Measurements from ENCODE around the gene NXPH2. TPM values are rescaled to one million over a fixed set of nuclear protein-coding genes. Genes with fewer than 3 reads are reported as not detected.

NXPH2 gene
- total and polyA plus RNA-seq, 2 donors (not counting 3 experiments of a cell fraction or from before 2014, with no cell fraction given) = not detected

GRCh38 chr2:138626148-138626547, 154.0 kb downstream of the NXPH2 start:
- no peak for DNase-seq (ENCODE audit: low read depth, low spot score)
- no peaks in the 10 kb centered on the region for H3K9me1 ChIP-seq (replicated peaks; ENCODE audit: control insufficient read depth, extremely low read depth, insufficient read depth, low read length)

More at GRCh38 chr2:138626148-138626547, 154.0 kb downstream of the NXPH2 start:
- no peaks in the 10 kb centered on the region for H4K20me1 ChIP-seq (replicated peaks; ENCODE audit: control insufficient read depth, extremely low read depth, insufficient read depth, low read length)
- no peak overlapping the region for H3K27ac ChIP-seq (ENCODE audit: insufficient read depth, low read depth, low read length)
- dilution Hi-C loops (cut with MboI; ENCODE audit: extremely low pct_ligation_motif_present, low sequenced_read_pairs) = no loop called here
- no peak for TF ChIP-seq JUN (IDR thresholded peaks at IDR 0.05; ENCODE audit: borderline replicate concordance, insufficient read depth, insufficient read length, low read depth)
- no peak for TF ChIP-seq MAX (IDR thresholded peaks at IDR 0.05; ENCODE audit: insufficient read depth, insufficient read length)
- TF ChIP-seq FOS (IDR thresholded peaks at IDR 0.05; ENCODE audit: borderline replicate concordance, insufficient read depth, low read length) = no peak
- TF ChIP-seq, protein P1, sequence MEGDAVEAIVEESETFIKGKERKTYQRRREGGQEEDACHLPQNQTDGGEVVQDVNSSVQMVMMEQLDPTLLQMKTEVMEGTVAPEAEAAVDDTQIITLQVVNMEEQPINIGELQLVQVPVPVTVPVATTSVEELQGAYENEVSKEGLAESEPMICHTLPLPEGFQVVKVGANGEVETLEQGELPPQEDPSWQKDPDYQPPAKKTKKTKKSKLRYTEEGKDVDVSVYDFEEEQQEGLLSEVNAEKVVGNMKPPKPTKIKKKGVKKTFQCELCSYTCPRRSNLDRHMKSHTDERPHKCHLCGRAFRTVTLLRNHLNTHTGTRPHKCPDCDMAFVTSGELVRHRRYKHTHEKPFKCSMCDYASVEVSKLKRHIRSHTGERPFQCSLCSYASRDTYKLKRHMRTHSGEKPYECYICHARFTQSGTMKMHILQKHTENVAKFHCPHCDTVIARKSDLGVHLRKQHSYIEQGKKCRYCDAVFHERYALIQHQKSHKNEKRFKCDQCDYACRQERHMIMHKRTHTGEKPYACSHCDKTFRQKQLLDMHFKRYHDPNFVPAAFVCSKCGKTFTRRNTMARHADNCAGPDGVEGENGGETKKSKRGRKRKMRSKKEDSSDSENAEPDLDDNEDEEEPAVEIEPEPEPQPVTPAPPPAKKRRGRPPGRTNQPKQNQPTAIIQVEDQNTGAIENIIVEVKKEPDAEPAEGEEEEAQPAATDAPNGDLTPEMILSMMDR (IDR thresholded peaks at IDR 0.05; ENCODE audit: extremely low read depth in 1 of 2, insufficient read depth in 1 of 2, low read depth in 1 of 2, low read length in 2 of 2) = no peak
- TF ChIP-seq GATA2 (IDR thresholded peaks at IDR 0.05; ENCODE audit: insufficient read depth, insufficient read length, low read depth, low read length) = no peak
- no peak for TF ChIP-seq POLR2A (IDR thresholded peaks at IDR 0.05; ENCODE audit: low read depth, low read length)
- no peak for TF ChIP-seq MYC (IDR thresholded peaks at IDR 0.05; ENCODE audit: low read depth, low read length)
- no peak for TF ChIP-seq POLR2AphosphoS5 (IDR thresholded peaks at IDR 0.05; ENCODE audit: insufficient read depth, low read depth, low read length)
- TF ChIP-seq EZH2 (IDR thresholded peaks at IDR 0.05; ENCODE audit: borderline replicate concordance, low read depth, low read length, severe bottlenecking) = no peak
- POLR2A ChIA-PET = no interaction called here
- H3K9me3 ChIP-seq (replicated peaks; ENCODE audit: control insufficient read depth, insufficient read depth, low read length) = no peaks in the 10 kb centered on the region
- H3K27me3 ChIP-seq (ENCODE audit: control insufficient read depth in 2 of 2, insufficient read depth in 2 of 2, low read length in 2 of 2) = peaks cover 0 to 2% of the 10 kb centered on the region in 2 experiments
- no peak overlapping the region for H3K4me3 ChIP-seq (replicated peaks in 1 of 3; ENCODE audit: insufficient read depth in 1 of 3, low read depth in 1 of 3, low read length in 3 of 3)
- no peaks in the 10 kb centered on the region for H3K36me3 ChIP-seq (ENCODE audit: control insufficient read depth in 2 of 2, extremely low read depth in 1 of 2, insufficient read depth in 2 of 2, low read length in 2 of 2)
- intact Hi-C loops (cut with micrococcal nuclease) = no loop called here
- no peak for FAIRE-seq
- no TSS peak for BruUV-seq (replicated peaks)
- CTCF ChIA-PET = no interaction called here
- no peak overlapping the region for H3K4me2 ChIP-seq (ENCODE audit: insufficient read depth, low read length)
- no peak overlapping the region for H2AFZ ChIP-seq (ENCODE audit: low read depth, low read length)
- no peaks in the 10 kb centered on the region for H3K4me1 ChIP-seq (ENCODE audit: control insufficient read depth, extremely low read depth, insufficient read depth, low read length)
- H3K79me2 ChIP-seq (ENCODE audit: control insufficient read depth, insufficient read depth, low read length) = no peaks in the 10 kb centered on the region
- H3K9ac ChIP-seq (replicated peaks; ENCODE audit: extremely low read depth, insufficient read depth, low read length) = no peak overlapping the region

Measured in endothelial cell of umbilical vein (primary cell).